Prostate gland (tissue), 2 donors: ENCODE results near the gene CCDC136.

Source experiments
- POLR2A ChIP-seq: fragments of 450-650 bp; IDR thresholded peaks from one replicate; pipeline ENCODE4 v1.6.1; 2016; ENCODE audit warnings: antibody characterized with exemption, mild to moderate bottlenecking
- TF ChIP-seq, protein P1 (sequence below), 4 experiments: fragments of 200-600 bp in 2 of 4; fragments of 450-650 bp in 2 of 4; sonication (generic) in 2 of 4; IDR thresholded peaks; 1 replicate in 3 of 4; 2 replicates in 1 of 4; pipeline ENCODE4 v1.5.1; 2016 to 2019; ENCODE audit warnings: antibody characterized with exemption in 4 of 4, mild to moderate bottlenecking in 2 of 4, moderate library complexity in 2 of 4

GRCh38 chr7:128767475-128768110 lies 24.2 kb upstream of the CCDC136 start:
- TF ChIP-seq, protein P1, sequence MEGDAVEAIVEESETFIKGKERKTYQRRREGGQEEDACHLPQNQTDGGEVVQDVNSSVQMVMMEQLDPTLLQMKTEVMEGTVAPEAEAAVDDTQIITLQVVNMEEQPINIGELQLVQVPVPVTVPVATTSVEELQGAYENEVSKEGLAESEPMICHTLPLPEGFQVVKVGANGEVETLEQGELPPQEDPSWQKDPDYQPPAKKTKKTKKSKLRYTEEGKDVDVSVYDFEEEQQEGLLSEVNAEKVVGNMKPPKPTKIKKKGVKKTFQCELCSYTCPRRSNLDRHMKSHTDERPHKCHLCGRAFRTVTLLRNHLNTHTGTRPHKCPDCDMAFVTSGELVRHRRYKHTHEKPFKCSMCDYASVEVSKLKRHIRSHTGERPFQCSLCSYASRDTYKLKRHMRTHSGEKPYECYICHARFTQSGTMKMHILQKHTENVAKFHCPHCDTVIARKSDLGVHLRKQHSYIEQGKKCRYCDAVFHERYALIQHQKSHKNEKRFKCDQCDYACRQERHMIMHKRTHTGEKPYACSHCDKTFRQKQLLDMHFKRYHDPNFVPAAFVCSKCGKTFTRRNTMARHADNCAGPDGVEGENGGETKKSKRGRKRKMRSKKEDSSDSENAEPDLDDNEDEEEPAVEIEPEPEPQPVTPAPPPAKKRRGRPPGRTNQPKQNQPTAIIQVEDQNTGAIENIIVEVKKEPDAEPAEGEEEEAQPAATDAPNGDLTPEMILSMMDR (IDR thresholded peaks at IDR 0.05), result no peak
- no peak for TF ChIP-seq POLR2A
